SH-SY5Y (cell line): ENCODE data around the gene RNASE2.
"Not testable (repeated sequence)": the region's sequence is repeated elsewhere in the genome, so short reads cannot be mapped to it uniquely, and the experiment has no call there.

Source experiments
- GATA2 ChIP-seq: IDR thresholded peaks from 2 replicates; pipeline ENCODE4 v1.6.1; 2011; ENCODE audit warnings: mild to moderate bottlenecking, low read depth, low read length
- GATA3 ChIP-seq: IDR thresholded peaks from 2 replicates; pipeline ENCODE4 v1.6.1; 2011; ENCODE audit warnings: low read depth, mild to moderate bottlenecking, low read length, moderate library complexity

GRCh38 chr14:20954736-20955537 is at the start of gene RNASE2:
- TF ChIP-seq GATA2, GATA3: not testable (repeated sequence)
